ENCODE data around the gene S100A5.

DNA sequence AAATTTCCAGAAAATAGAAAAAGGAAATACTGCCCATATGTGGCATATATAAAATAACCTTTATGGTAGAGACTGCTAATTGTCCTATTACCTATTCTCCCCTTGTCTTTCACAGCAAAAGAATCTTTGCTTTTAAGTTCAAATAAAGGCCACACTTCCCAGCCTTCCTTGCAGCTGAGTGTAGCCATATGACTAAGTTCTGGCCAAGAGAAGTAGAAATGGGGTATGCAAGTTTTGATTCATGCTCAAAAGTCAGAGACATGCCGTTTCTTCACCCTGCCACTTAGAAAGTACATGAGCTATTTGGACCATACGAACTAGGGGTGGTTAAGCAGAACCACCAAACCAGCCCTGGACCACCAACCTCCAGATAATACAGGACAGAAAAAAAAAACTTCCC lies 43.2 kb upstream of the S100A5 start:
- TF ChIP-seq, protein P1, sequence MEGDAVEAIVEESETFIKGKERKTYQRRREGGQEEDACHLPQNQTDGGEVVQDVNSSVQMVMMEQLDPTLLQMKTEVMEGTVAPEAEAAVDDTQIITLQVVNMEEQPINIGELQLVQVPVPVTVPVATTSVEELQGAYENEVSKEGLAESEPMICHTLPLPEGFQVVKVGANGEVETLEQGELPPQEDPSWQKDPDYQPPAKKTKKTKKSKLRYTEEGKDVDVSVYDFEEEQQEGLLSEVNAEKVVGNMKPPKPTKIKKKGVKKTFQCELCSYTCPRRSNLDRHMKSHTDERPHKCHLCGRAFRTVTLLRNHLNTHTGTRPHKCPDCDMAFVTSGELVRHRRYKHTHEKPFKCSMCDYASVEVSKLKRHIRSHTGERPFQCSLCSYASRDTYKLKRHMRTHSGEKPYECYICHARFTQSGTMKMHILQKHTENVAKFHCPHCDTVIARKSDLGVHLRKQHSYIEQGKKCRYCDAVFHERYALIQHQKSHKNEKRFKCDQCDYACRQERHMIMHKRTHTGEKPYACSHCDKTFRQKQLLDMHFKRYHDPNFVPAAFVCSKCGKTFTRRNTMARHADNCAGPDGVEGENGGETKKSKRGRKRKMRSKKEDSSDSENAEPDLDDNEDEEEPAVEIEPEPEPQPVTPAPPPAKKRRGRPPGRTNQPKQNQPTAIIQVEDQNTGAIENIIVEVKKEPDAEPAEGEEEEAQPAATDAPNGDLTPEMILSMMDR (IDR thresholded peaks at IDR 0.05; ENCODE audit: borderline replicate concordance, extremely low read depth, low read length, poor library complexity, severe bottlenecking): no peak
- TF ChIP-seq EZH2 (IDR thresholded peaks at IDR 0.05; ENCODE audit: borderline replicate concordance, low read depth, low read length, severe bottlenecking): no peak
